Measurements from ENCODE around the gene GRB10. TPM values are rescaled to one million over a fixed set of nuclear protein-coding genes. Genes with fewer than 3 reads are reported as not detected.

The GRB10 gene
- total RNA-seq, 2 experiments from 2014 or later = 6.3 to 6.6 TPM

DNA sequence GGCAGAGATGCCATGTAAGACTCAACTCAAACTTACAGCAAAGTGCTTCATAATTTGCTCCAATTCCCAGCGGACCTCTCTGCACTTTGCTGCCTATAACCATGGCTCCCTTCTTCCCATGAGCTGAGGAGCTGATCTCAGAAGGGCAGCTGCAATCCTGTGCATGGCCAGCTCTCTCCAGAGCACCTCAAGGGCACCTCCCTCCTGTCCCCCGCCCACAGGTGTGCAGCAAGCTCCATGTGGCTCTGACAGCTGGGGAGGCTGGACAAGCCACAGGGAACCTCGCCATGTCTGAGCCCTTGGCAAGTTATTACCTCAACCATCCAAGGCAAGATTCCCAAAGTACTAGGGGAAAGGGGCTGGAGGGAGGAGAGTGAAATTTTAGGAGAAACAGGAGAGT lies 156.4 kb downstream of the GRB10 start:
- Mint-ChIP-seq H3K36me3 (ENCODE audit: low read depth) (no peaks in the 10 kb centered on the region), H3K4me1 (ENCODE audit: low read depth) (no peaks in the 10 kb centered on the region), H3K9me3 (ENCODE audit: insufficient read depth) (no peaks in the 10 kb centered on the region), H3K27ac (no peak overlapping the region), H3K4me3 (no peak overlapping the region), H3K27me3 (ENCODE audit: low read depth) (peaks cover 17% of the 10 kb centered on the region)
- ChIA-PET CTCF (interaction anchor here (1.0 to 10.6 kb wide), 2 partner anchors 9 to 158 kb away, joined by 4 to 84 read pairs; no protein-coding TSS in a partner anchor), POLR2A (no interaction called here)
- ATAC-seq = no peak
- DNase-seq = peak; percentile 14

DNA sequence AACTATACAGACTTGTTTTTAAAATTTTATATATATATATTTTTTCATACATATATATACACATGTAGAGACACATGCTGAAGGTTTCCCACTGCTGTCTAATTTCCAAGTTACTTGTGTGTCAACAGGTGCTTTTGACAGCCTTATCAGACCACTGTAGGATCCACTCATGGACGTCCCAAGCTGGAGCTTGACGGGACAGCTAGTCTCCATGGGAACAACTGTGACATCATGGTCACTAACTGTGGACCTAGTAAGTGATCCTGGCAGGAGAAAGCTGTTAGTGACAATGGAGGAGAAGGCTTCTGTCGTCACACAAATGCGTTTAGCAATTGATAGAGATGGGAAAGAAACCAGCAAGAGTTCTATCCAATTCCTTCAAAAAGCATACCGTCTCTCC lies 157.3 kb downstream of the GRB10 start:
- ChIA-PET CTCF (interaction anchor here (1.0 to 10.6 kb wide), 2 partner anchors 8 to 157 kb away, joined by 4 to 84 read pairs; no protein-coding TSS in a partner anchor), POLR2A (no interaction called here)
- H3K4me3 Mint-ChIP-seq = no peak overlapping the region
- H3K36me3 Mint-ChIP-seq (ENCODE audit: low read depth) = no peaks in the 10 kb centered on the region
- H3K27ac Mint-ChIP-seq = no peak overlapping the region
- peak; percentile 16 for DNase-seq
- ATAC-seq = no peak
- peaks cover 20% of the 10 kb centered on the region for H3K27me3 Mint-ChIP-seq (ENCODE audit: low read depth)
- H3K9me3 Mint-ChIP-seq (ENCODE audit: insufficient read depth) = no peaks in the 10 kb centered on the region
- no peaks in the 10 kb centered on the region for H3K4me1 Mint-ChIP-seq (ENCODE audit: low read depth)

DNA sequence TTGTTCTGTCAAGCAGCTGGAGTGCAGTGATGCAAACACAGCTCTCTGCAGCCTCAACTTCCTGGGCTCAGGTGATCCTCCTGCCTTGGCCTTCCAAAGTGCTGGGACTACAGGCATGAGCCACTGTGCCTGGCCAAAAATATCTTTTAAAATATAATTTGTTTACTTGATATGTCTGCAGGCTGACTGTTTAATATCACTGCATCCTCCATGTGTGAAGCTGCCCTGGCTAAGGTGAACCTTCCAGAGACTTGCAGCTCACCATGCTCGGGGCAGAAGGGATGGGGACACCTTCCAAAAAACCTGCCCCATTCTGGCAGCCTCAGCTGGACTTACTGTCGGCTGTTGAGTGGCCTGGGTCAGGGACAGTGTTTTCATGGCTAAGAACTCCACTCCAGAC lies 159.9 kb downstream of the GRB10 start:
- CTCF ChIA-PET = interaction anchor here (0.9 to 2.2 kb wide), 3 partner anchors 10 to 155 kb away, joined by 5 to 10 read pairs (median 5); no protein-coding TSS in a partner anchor
- DNase-seq (no peak), ATAC-seq (no peak)
- Mint-ChIP-seq H3K4me3 (no peak overlapping the region), H3K4me1 (ENCODE audit: low read depth) (no peaks in the 10 kb centered on the region), H3K27me3 (ENCODE audit: low read depth) (peaks cover 19% of the 10 kb centered on the region), H3K27ac (no peak overlapping the region), H3K36me3 (ENCODE audit: low read depth) (no peaks in the 10 kb centered on the region), H3K9me3 (ENCODE audit: insufficient read depth) (no peaks in the 10 kb centered on the region)
- POLR2A ChIA-PET = no interaction called here

DNA sequence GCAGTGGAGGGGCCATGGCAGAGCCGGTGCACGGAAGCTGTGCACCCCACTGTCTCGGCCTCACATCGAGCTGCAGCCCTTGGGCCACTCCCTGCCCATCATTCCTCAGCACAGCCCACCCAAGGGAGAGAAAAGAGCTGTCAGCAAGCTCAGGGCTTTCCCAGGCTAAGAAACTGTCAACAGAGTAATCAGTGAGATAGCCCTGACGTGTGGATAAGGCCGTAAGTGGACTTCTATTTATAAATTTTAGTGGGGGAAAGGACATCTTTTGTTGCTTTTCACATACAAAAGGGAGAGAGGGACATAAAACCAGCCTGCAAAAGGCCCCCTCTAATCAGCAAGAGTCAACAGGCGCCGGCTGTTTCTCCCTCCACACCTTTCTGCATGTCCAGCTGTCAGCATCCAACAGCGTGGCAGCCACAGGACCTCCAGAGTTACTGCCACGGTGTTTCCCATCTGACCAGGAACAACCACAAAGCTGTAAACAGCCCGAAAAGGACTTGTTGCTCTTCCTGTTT lies 160.7 kb downstream of the GRB10 start:
- ATAC-seq = no peak
- POLR2A ChIA-PET = no interaction called here
- Mint-ChIP-seq H3K9me3 (ENCODE audit: insufficient read depth) (no peaks in the 10 kb centered on the region), H3K27me3 (ENCODE audit: low read depth) (peaks cover 19% of the 10 kb centered on the region), H3K27ac (no peak overlapping the region), H3K36me3 (ENCODE audit: low read depth) (no peaks in the 10 kb centered on the region), H3K4me3 (no peak overlapping the region), H3K4me1 (ENCODE audit: low read depth) (no peaks in the 10 kb centered on the region)
- no peak for DNase-seq
- CTCF ChIA-PET = interaction anchor here (0.9 to 2.2 kb wide), 2 partner anchors 11 to 154 kb away, joined by 5 read pairs; no protein-coding TSS in a partner anchor

DNA sequence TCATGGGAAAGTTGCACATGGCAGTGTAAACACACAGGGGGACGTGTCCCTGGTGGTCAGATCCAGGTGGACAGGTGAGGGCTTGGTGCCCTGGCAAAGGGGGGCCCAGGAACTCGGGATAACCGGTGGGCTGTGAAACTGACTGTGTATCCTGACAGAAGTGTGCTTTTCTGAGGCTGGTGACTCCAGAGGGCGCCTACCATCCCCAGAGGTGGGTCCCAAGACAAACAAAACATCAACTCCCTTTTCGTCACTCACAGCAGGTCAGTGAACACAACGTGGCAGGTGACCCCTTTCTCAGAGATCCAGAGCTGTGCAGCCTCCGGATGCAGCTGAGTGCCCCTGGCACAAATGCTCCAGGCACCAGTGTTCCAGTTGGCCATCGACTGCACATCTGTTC lies 161.5 kb downstream of the GRB10 start:
- peaks cover 17% of the 10 kb centered on the region for H3K27me3 Mint-ChIP-seq (ENCODE audit: low read depth)

DNA sequence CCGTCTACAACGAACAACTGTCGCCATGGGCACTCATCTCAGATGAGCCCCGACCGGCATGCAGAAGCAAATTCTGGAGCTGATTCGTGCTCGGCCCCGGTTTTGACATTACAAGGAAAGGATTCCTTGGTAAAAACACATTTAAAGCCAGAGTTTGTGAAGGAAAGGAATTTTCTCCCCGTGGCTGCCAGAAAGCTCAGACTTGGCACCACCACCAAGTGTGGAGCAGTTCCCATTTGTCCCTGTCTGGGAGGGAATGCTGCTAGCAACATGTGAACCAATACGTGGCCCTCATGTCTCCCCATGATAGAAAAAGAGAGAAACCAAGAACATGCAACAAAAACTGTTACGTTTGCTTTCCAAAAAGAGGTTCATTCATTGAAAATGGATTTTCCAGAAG lies 162.3 kb downstream of the GRB10 start:
- H3K36me3 Mint-ChIP-seq (ENCODE audit: low read depth) = no peaks in the 10 kb centered on the region
- no peak overlapping the region for H3K27ac Mint-ChIP-seq
- peaks cover 14% of the 10 kb centered on the region for H3K27me3 Mint-ChIP-seq (ENCODE audit: low read depth)
- DNase-seq (no peak), ATAC-seq (no peak)
- no peaks in the 10 kb centered on the region for H3K9me3 Mint-ChIP-seq (ENCODE audit: insufficient read depth)
- POLR2A ChIA-PET = no interaction called here
- H3K4me3 Mint-ChIP-seq = no peak overlapping the region
- no peaks in the 10 kb centered on the region for H3K4me1 Mint-ChIP-seq (ENCODE audit: low read depth)
- CTCF ChIA-PET = interaction anchor here (7.1 kb wide), 1 partner anchor 10 kb away, joined by 84 read pairs; no protein-coding TSS in a partner anchor

More for the DNA sequence above, 161.5 kb downstream of the GRB10 start:
- Mint-ChIP-seq H3K4me1 (ENCODE audit: low read depth) (no peaks in the 10 kb centered on the region), H3K4me3 (no peak overlapping the region), H3K9me3 (ENCODE audit: insufficient read depth) (no peaks in the 10 kb centered on the region), H3K27ac (no peak overlapping the region), H3K36me3 (ENCODE audit: low read depth) (no peaks in the 10 kb centered on the region)
- DNase-seq (no peak), ATAC-seq (no peak)
- ChIA-PET CTCF (no interaction called here), POLR2A (no interaction called here)

DNA sequence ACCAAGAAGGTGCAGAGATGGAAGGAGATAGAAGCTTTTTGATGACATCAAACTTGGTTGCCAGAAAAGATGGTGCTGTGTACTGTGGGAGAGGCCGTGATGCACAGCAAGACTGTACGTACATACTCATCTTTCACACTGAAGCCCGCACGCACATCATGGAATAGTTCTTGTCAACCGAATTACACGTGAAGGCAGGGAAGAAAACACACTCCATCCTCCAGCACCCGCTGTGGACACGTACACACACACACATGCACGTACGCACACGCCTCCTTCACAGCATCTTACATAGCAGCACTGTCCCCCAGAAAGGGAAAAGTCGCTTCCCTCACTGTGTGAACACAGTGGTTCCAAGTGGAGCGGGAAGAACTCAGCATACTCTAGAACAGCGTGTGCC lies 163.0 kb downstream of the GRB10 start:
- Mint-ChIP-seq H3K4me1 (ENCODE audit: low read depth) (peaks cover 2% of the 10 kb centered on the region), H3K27me3 (ENCODE audit: low read depth) (peaks cover 14% of the 10 kb centered on the region), H3K36me3 (ENCODE audit: low read depth) (no peaks in the 10 kb centered on the region), H3K9me3 (ENCODE audit: insufficient read depth) (no peaks in the 10 kb centered on the region), H3K27ac (no peak overlapping the region), H3K4me3 (no peak overlapping the region)
- CTCF ChIA-PET = interaction anchor here (1.2 to 7.1 kb wide), 2 partner anchors 11 to 21 kb away, joined by 3 to 84 read pairs; no protein-coding TSS in a partner anchor
- no peak for ATAC-seq
- no peak for DNase-seq
- POLR2A ChIA-PET = no interaction called here

DNA sequence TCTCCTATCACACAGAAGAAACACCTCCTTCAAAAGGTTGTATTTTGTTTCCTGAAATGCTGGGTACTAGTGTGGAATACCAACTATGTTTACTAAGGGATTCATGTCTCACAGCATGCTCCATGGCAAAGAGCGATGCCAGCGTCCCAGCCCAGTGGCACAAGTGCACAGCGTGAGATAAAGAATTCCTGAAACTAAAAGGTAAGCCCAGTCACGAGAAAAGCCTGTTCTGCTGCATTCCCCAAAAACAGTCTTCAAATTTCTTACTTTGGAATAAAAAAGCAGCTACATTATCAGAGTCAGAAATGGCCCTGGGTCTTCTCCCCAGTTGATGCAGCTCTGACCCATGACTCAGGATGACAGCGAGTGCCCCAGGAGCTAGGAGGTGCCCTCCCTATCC lies 164.4 kb downstream of the GRB10 start:
- Mint-ChIP-seq H3K36me3 (ENCODE audit: low read depth) (no peaks in the 10 kb centered on the region), H3K4me1 (ENCODE audit: low read depth) (peaks cover 13% of the 10 kb centered on the region), H3K9me3 (ENCODE audit: insufficient read depth) (no peaks in the 10 kb centered on the region), H3K27ac (no peak overlapping the region), H3K4me3 (no peak overlapping the region), H3K27me3 (ENCODE audit: low read depth) (peaks cover 10% of the 10 kb centered on the region)
- DNase-seq (no peak), ATAC-seq (no peak)
- ChIA-PET POLR2A (no interaction called here), CTCF (interaction anchor here (1.2 to 7.1 kb wide), 3 partner anchors 12 to 23 kb away, joined by 3 to 84 read pairs (median 4); no protein-coding TSS in a partner anchor)

DNA sequence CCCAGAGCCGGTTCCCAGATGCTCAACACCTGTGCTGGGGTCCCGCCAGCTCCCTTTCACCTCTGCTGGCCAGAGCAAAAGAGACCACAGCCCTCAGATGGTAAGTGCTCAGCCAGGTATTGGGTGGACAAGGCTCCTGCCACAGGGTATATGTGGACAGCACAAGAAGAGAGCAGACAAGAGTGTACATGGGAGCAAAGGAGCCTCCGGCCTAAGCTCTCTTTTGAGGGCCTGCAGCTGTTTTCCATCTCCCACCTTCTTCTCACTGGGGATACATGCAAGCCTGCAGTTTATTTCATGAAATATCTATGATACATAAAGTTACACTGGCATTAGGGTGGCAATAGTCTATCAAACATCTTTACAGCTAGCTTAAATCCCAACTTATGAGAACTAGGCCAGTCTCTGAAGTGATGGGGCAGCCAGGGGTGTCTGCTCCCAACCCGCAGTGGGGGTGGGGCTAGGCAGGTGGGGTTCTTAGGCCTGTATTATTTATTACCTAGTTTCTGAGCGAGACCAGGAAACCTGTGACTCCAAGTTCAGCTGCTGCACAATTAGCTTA lies 167.1 kb downstream of the GRB10 start:
- H3K4me3 Mint-ChIP-seq = no peak overlapping the region
- peaks cover 25% of the 10 kb centered on the region for H3K4me1 Mint-ChIP-seq (ENCODE audit: low read depth)
- H3K27ac Mint-ChIP-seq = no peak overlapping the region
- CTCF ChIA-PET = interaction anchor here (1.1 to 7.1 kb wide), 13 partner anchors 15 to 546 kb away, joined by 3 to 84 read pairs (median 5); no protein-coding TSS in a partner anchor
- ATAC-seq = no peak
- no peaks in the 10 kb centered on the region for H3K9me3 Mint-ChIP-seq (ENCODE audit: insufficient read depth)
- H3K27me3 Mint-ChIP-seq (ENCODE audit: low read depth) = peaks cover 16% of the 10 kb centered on the region
- no peaks in the 10 kb centered on the region for H3K36me3 Mint-ChIP-seq (ENCODE audit: low read depth)
- POLR2A ChIA-PET = no interaction called here
- no peak for DNase-seq

DNA sequence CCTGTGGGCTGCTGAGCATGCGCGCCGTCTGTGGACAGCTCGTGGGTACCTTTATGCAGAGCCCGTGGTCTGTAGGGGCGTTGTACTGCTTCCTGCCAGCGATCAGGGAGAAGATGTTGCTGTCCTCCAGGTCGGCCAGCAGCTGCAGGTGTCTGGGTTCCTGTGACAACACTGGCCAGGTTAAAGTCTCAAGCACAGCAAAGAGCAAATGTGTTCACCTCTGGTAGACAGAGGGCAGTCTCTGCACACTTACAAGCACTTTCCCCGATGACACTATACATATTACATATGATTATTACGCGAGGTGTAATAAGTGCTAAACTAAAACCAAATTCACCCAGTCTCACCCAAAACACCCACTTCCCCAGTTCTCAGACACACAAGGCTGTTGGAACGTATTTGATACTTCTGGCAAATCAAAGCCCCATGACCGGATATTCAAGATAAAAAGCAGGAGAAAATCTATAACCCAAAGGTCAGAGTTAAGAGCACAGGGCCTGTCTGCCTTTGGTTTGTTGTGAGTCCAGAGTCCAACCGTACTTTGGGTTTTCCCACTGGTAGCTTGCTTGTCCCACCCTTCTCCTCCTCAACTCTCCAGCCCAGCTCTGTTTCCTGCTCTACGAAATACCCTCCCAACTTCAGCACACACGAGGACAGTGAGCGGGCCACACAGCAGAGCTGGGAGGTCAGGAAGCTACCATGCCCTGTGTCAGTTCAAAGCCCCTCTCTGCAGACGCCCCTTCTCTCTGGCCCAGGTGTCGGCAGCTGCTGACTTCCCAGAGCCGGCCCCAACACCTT lies 167.8 kb downstream of the GRB10 start:
- H3K4me1 Mint-ChIP-seq (ENCODE audit: low read depth) = peaks cover 32% of the 10 kb centered on the region
- H3K9me3 Mint-ChIP-seq (ENCODE audit: insufficient read depth) = no peaks in the 10 kb centered on the region
- DNase-seq = peak; percentile 35
- H3K27me3 Mint-ChIP-seq (ENCODE audit: low read depth) = peaks cover 13% of the 10 kb centered on the region
- ATAC-seq = peak; percentile 21
- no peaks in the 10 kb centered on the region for H3K36me3 Mint-ChIP-seq (ENCODE audit: low read depth)
- POLR2A ChIA-PET = interaction anchor here (0.6 kb wide), 1 partner anchor 171 kb away, joined by 3 read pairs; no protein-coding TSS in a partner anchor
- no peak overlapping the region for H3K27ac Mint-ChIP-seq
- no peak overlapping the region for H3K4me3 Mint-ChIP-seq
- CTCF ChIA-PET = interaction anchor here (0.8 to 7.1 kb wide), 13 partner anchors 16 to 547 kb away, joined by 3 to 84 read pairs (median 5); no protein-coding TSS in a partner anchor

DNA sequence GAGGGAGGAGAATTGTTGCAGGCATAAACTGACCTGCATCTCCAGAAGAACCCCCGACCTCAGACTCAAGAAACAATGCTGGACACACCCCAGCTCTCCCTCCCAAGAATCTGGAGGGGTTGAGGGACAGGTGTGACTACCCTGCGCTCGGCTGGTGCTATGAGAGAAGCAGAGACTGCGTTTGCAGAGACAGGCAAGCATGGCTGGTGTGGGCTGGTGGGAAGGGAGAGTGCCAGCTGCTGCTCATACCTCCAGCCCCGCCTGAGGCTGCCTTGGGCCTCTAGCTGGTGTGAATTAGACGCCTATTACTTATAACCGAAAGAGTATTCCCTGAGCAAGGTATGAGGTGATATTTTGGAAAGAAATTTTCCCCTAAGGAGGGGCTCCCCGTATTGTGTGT lies 169.2 kb downstream of the GRB10 start:
- Mint-ChIP-seq H3K27me3 (ENCODE audit: low read depth) (peaks cover 13% of the 10 kb centered on the region), H3K9me3 (ENCODE audit: insufficient read depth) (no peaks in the 10 kb centered on the region), H3K36me3 (ENCODE audit: low read depth) (peaks cover 3% of the 10 kb centered on the region), H3K27ac (no peak overlapping the region), H3K4me3 (no peak overlapping the region), H3K4me1 (ENCODE audit: low read depth) (peaks cover 41% of the 10 kb centered on the region)
- ATAC-seq = no peak
- peak; percentile 9 for DNase-seq
- CTCF ChIA-PET = interaction anchor here (1.7 to 3.3 kb wide), 2 partner anchors 65 to 508 kb away, joined by 4 to 14 read pairs; no protein-coding TSS in a partner anchor
- POLR2A ChIA-PET = no interaction called here

DNA sequence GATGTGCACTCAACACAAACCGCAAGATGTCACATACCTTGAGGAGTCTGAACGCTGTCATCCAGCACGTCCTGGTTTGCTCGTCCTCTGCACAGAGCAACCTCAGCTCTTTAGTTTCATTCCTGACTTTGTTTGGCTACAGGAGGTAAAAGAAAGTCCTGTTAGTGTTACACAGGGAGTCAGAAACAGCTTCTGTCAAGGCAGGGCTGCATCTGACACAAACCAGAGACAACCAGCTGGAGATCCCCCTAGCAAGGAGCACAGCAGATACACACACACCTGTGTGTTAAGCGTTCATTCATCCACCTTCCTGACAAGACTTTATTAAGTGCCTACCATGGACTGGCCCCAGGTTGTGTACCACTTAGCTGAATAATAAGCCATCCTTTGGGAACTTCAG lies 170.0 kb downstream of the GRB10 start:
- POLR2A ChIA-PET = no interaction called here
- ATAC-seq (no peak), DNase-seq (peak; percentile 16)
- H3K9me3 Mint-ChIP-seq (ENCODE audit: insufficient read depth) = no peaks in the 10 kb centered on the region
- H3K4me1 Mint-ChIP-seq (ENCODE audit: low read depth) = peaks cover 48% of the 10 kb centered on the region
- no peak overlapping the region for H3K4me3 Mint-ChIP-seq
- peaks cover 9% of the 10 kb centered on the region for H3K36me3 Mint-ChIP-seq (ENCODE audit: low read depth)
- CTCF ChIA-PET = interaction anchor here (0.9 to 5.8 kb wide), 7 partner anchors 20 to 528 kb away, joined by 3 to 37 read pairs (median 5); no protein-coding TSS in a partner anchor
- H3K27ac Mint-ChIP-seq = peak overlapping the region; percentile 1
- H3K27me3 Mint-ChIP-seq (ENCODE audit: low read depth) = peaks cover 10% of the 10 kb centered on the region
